Panc1 (cell line): Measurements from ENCODE around the gene OLFML2A. TPM values are rescaled to one million over a fixed set of nuclear protein-coding genes. Genes with fewer than 3 reads are reported as not detected.

Experiments used
- ATAC-seq: fragments of 200-7000 bp; cut with Tn5 transposase; 2 replicates; pipeline ENCODE4 v1.9.1; 2020; ENCODE audit warnings: mild to moderate bottlenecking, moderate library complexity
- BruUV-seq: library from RNA; stranded (reverse); fragments of 400-500 nt; replicated peaks from 2 replicates; lab custom pipeline; 2021; lab: Mats Ljungman, UMichigan
- CTCF ChIA-PET: fragments of 300-600 bp; sonication (Branson Sonifier 250); formaldehyde crosslinking; loops from one replicate; lab custom pipeline; 2022; ENCODE audit warnings: antibody characterized with exemption; lab: Charles Lee
- POLR2A ChIA-PET: fragments of 300-600 bp; sonication (Branson Sonifier 250); formaldehyde crosslinking; loops from one replicate; lab custom pipeline; 2022; ENCODE audit warnings: antibody characterized with exemption; lab: Charles Lee
- DNase-seq: peaks from one replicate; pipeline ENCODE4 v3.0.0-alpha.2; 2010; ENCODE audit warnings: low read depth, low spot score
- H3K27ac ChIP-seq: 2 replicates; pipeline ENCODE4 v1.5.1; 2011; ENCODE audit warnings: mild to moderate bottlenecking, low read length, inconsistent platforms
- H3K27me3 ChIP-seq: fragments of 200-500 bp; sonication (Bioruptor generic); 2 replicates; pipeline ENCODE4 v1.6.0; 2014; ENCODE audit warnings: low read length, inconsistent platforms; ENCODE audit not compliant: control insufficient read depth, insufficient read depth
- H3K36me3 ChIP-seq: fragments of 200-500 bp; sonication (Bioruptor generic); 2 replicates; pipeline ENCODE4 v1.5.1; 2014; ENCODE audit warnings: inconsistent platforms, mild to moderate bottlenecking, low read length, moderate library complexity; ENCODE audit not compliant: control insufficient read depth, insufficient read depth
- H3K4me1 ChIP-seq: 2 replicates; pipeline ENCODE4 v1.5.1; 2011; ENCODE audit warnings: inconsistent platforms, mild to moderate bottlenecking, low read length, moderate library complexity; ENCODE audit not compliant: control insufficient read depth, insufficient read depth
- H3K4me3 ChIP-seq, 2 experiments: 2 replicates each; pipeline ENCODE4 v1.5.1; 2011 to 2012; ENCODE audit warnings: low read depth in 2 of 2, low read length in 2 of 2, mild to moderate bottlenecking in 2 of 2, inconsistent platforms in 1 of 2, moderate library complexity in 1 of 2
- H3K9me3 ChIP-seq: fragments of 200-500 bp; sonication (Bioruptor generic); 2 replicates; pipeline ENCODE4 v1.5.1; 2014; ENCODE audit warnings: low read depth, mild to moderate bottlenecking, inconsistent platforms, low read length, moderate library complexity; ENCODE audit not compliant: control insufficient read depth, insufficient read depth
- CTCF ChIP-seq: fragments of 450-650 bp; IDR thresholded peaks from 2 replicates; pipeline ENCODE4 v1.5.1; 2017; ENCODE audit warnings: mild to moderate bottlenecking
- POLR2AphosphoS5 ChIP-seq: IDR thresholded peaks from 2 replicates; pipeline ENCODE4 v1.6.1; 2012; ENCODE audit warnings: mild to moderate bottlenecking, low read depth, low read length, moderate library complexity
- REST ChIP-seq, 2 experiments: IDR thresholded peaks; 2 replicates each; pipeline ENCODE4 v1.6.1; 2011 to 2012; ENCODE audit warnings: low read depth in 2 of 2, control low read depth in 1 of 2, low read length in 1 of 2, mild to moderate bottlenecking in 1 of 2, moderate library complexity in 1 of 2; ENCODE audit not compliant: insufficient read depth in 1 of 2
- SIN3A ChIP-seq: IDR thresholded peaks from 2 replicates; pipeline ENCODE4 v1.6.1; 2012; ENCODE audit warnings: low read depth, mild to moderate bottlenecking, low read length, moderate library complexity, borderline replicate concordance; ENCODE audit not compliant: insufficient read depth
- TCF7L2 ChIP-seq: IDR thresholded peaks from 2 replicates; pipeline ENCODE4 v1.6.1; 2011; ENCODE audit warnings: mild to moderate bottlenecking, low read depth, low read length, inconsistent platforms
- in situ Hi-C: cut with HindIII; loops from 2 replicates; pipeline ENCODE4 v1.10.0; 2016; ENCODE audit warnings: low sequenced_read_pairs, low pct_unique_long_range_greater_than_20kb
- intact Hi-C: fragments of 100-400 bp; cut with micrococcal nuclease; formaldehyde crosslinking; loops from one replicate; pipeline ENCODE4 v1.10.0; 2022; ENCODE audit not compliant: unreplicated experiment
- total RNA-seq: library from RNA; stranded (reverse); gene quantifications from one replicate; pipeline ENCODE4 v1.2.1, GENCODE V29; 2021; ENCODE audit not compliant: unreplicated experiment

The OLFML2A gene
- total RNA-seq, 1 experiment from 2014 or later: 44.5 TPM

GRCh38 chr9:124761196-124761595 lies 15.7 kb upstream of the OLFML2A start:
- peaks cover 40% of the 10 kb centered on the region for H3K4me1 ChIP-seq
- POLR2A ChIA-PET: no interaction called here
- ATAC-seq (no peak), DNase-seq (no peak)
- H3K27me3 ChIP-seq: no peaks in the 10 kb centered on the region
- CTCF ChIA-PET: no interaction called here
- in situ Hi-C loops: no loop called here
- H3K4me3 ChIP-seq: no peak overlapping the region
- no peak overlapping the region for H3K27ac ChIP-seq
- no peaks in the 10 kb centered on the region for H3K36me3 ChIP-seq
- no peaks in the 10 kb centered on the region for H3K9me3 ChIP-seq
- intact Hi-C loops: no loop called here
- BruUV-seq: no TSS peak
- no peak for TF ChIP-seq CTCF

- ATAC-seq (no peak), DNase-seq (no peak)
- in situ Hi-C loops: no loop called here
- POLR2A ChIA-PET: no interaction called here
- H3K27ac ChIP-seq: no peak overlapping the region
- no peaks in the 10 kb centered on the region for H3K27me3 ChIP-seq
- no TSS peak for BruUV-seq
- no peaks in the 10 kb centered on the region for H3K36me3 ChIP-seq
- no peak overlapping the region for H3K4me3 ChIP-seq
- peaks cover 42% of the 10 kb centered on the region for H3K4me1 ChIP-seq
- intact Hi-C loops: no loop called here
- no peaks in the 10 kb centered on the region for H3K9me3 ChIP-seq
- no peak for TF ChIP-seq TCF7L2
- no peak for TF ChIP-seq SIN3A
- no peak for TF ChIP-seq POLR2AphosphoS5
- TF ChIP-seq CTCF: no peak
- TF ChIP-seq REST (IDR thresholded peaks at IDR 0.05; ENCODE audit: insufficient read depth in 1 of 2, low read depth in 2 of 2, low read length in 1 of 2): no peak
- CTCF ChIA-PET: no interaction called here
Measured at GRCh38 chr9:124761710-124762109, 15.2 kb upstream of the OLFML2A start.
